GM19455 (cell line): ENCODE measurements around the gene PDE4B.
"Not testable (repeated sequence)": the region's sequence is repeated elsewhere in the genome, so short reads cannot be mapped to it uniquely, and the experiment has no call there.

Source experiments
- ATAC-seq: cut with Tn5 transposase; IDR thresholded peaks from one replicate; pipeline ENCODE4 v1.9.1; 2021; ENCODE audit not compliant: unreplicated experiment

PDE4B gene

GRCh38 chr1:66401244-66401643 is 608.5 kb downstream of the PDE4B start:
- ATAC-seq = no peak

DNA sequence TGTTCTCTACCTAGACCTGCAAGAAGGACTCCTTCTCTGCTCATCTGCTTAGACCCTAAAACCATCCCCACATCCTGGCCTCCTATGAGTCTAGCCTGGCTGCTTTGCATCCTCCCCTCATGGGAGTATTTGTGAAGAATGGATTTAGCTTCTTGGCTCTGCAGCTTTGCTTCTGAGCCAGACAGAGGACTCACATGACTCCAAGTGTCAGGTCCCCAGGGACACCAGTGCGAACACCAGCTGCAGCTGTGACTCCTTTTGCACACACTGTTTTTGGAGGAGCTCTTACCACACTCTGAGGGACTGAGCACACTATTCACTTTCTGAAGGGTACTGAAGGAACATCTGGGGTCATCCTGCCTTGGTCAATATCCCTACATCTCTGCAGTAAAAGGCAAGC is 609.5 kb downstream of the PDE4B start:
- ATAC-seq = peak; percentile 78

DNA sequence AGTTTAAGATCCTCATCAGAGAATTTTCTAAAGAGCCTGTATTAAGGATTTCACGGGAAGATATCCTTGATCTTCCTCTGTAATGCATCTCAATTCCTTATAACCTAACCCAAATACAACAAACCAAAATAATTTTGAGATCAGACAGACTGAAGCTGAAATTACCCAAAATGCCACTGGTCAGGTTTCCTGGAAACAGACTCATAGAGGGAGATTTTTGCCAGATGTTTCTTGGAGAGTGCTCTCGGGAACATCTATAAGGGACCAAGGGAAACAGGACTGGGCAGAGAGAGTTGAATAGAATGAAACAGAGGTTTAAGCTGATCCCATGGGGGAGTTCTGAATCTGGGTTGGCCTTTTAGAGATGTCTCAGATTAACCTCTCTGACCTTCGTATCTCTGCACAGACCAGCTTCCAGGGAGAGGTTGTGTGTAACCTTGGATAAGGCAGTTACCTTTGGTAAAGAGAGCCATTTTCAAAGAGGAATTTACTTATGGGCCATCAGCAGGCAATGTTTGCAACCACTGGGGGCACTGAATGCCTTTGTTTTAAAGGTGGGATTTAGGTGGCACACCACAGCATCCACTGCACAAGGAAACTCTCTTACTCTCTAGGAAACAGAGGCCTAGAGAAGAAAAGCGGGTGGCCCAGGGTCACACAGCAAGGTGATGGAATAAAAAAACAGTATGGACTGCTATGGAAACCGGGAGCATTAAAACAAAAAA is 610.5 kb downstream of the PDE4B start:
- ATAC-seq = no peak

- ATAC-seq = no peak
These were observed 612.4 kb downstream of the PDE4B start for GRCh38 chr1:66405061-66405460.

DNA sequence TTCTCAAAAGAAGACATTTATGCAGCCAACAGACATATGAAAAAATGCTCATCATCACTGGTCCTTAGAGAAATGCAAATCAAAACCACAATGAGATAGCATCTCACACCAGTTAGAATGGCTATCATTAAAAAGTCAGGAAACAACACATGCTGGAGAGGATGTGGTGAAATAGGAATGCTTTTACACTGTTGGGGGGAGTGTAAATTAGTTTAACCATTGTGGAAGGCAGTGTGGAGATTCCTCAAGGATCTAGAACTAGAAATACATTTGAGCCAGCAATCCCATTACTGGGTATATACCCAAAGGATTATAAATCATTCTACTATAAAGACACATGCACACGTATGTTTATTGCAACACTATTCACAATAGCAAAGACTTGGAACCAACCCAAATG is 618.8 kb downstream of the PDE4B start:
- not testable (repeated sequence) for ATAC-seq

GRCh38 chr1:66412704-66413103 is 620.0 kb downstream of the PDE4B start:
- no peak for ATAC-seq

GRCh38 chr1:66413136-66413837 is 620.6 kb downstream of the PDE4B start:
- ATAC-seq = no peak

- no peak for ATAC-seq
These were observed 621.1 kb downstream of the PDE4B start for GRCh38 chr1:66413838-66414175.

- no peak for ATAC-seq
These were observed 622.6 kb downstream of the PDE4B start for GRCh38 chr1:66415281-66415680.

DNA sequence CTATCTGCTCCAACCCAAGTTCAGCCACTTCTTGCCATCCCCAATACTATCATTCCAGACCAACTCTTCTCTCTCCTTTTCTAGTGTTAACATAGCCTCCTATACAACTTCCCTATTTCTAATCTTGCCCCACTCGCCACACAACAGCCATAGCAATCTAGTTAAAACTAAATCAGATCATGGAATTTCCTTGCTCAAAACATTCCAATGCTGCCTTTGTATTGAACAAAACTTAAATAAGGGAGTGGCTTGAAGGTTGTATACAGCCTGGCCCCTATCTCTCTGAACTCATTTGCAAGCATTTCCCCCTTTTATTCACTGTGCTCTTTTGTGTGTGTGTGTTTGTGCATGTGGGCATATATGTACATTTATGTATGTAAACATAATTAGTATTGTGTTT is 623.2 kb downstream of the PDE4B start:
- no peak for ATAC-seq

DNA sequence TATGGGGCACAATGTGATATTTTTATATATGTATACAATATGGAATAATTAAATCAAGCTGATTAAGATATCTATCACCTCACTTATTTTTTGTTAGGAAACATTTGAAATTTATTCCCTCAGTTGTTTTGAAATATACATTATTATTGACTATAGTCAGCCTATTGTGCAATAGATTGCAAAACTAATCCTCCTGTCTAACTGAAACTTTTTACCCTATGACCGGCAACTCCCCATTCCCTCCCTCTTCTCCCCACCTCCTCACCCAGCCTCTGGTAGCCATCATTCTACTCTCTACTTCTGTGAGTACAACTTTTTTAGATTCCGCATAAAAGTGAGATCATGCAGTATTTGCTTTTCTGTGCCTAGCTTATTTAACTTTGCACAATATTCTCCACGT is 623.6 kb downstream of the PDE4B start:
- ATAC-seq = no peak

- no peak for ATAC-seq
These were observed 625.3 kb downstream of the PDE4B start for GRCh38 chr1:66418021-66418420.

GRCh38 chr1:66420171-66420570 is 627.5 kb downstream of the PDE4B start:
- not testable (repeated sequence) for ATAC-seq

DNA sequence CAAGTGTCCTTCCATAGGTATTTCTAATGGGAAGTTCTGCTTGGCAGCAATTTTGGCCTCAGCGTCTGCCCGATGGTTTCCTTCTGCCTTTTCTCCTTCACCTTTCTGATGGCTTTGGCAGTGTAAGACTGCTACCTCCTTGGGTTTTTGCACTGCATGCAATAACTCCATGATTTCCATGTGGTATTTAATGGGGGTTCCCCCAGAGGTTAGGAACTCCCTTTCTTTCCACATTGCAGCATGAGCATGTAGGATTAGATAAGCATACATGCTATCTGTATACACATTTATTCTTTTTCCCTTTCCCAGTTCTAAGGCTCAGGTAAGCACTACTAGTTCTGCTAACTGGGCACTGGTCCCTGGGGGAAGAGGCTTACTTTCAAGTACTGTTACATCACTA is 628.2 kb downstream of the PDE4B start:
- ATAC-seq = not testable (repeated sequence)

- ATAC-seq = no peak
These were observed 630.1 kb downstream of the PDE4B start for GRCh38 chr1:66422804-66423203.
